ENCODE results near the gene HOXC5. TPM values are rescaled to one million over a fixed set of nuclear protein-coding genes. Genes with fewer than 3 reads are reported as not detected.

HOXC5 gene
- total RNA-seq, 1 experiment from 2014 or later: not detected

DNA sequence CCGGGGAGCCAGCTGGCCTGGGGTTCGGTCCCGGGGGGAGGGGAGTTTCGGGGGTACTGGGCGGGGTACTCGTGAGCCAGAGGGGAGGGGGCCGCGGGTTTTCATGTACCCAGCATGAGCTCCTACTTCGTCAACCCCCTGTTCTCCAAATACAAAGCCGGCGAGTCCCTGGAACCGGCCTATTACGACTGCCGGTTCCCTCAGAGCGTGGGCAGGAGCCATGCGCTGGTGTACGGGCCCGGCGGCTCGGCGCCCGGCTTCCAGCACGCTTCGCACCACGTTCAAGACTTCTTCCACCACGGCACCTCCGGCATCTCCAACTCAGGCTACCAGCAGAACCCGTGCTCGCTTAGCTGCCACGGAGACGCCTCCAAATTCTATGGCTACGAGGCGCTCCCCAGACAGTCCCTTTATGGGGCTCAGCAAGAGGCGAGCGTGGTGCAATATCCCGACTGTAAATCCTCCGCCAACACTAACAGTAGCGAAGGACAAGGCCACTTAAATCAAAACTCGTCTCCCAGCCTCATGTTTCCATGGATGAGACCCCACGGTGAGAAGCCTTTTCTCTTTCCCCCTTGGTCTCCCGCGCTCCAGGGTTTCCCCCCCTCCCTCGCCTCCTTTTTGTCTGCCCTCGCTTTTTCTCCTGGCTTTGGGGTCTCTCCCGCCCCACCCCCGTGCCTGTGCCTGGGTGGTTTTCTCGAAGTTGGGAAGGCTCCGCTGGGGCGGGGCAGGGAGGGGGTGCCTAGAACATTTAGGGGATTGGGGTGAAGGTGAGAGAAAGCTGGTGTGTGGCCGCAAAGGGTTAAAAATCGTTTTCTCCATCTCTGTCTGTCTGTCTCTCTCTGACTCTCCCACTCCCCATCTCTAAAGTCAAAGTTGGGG lies 23.4 kb upstream of the HOXC5 start:
- H4K20me1 ChIP-seq (ENCODE audit: control insufficient read depth, insufficient read depth, insufficient read length): no peaks in the 10 kb centered on the region
- H3K27me3 Mint-ChIP-seq (ENCODE audit: low read depth): peaks cover 100% of the 10 kb centered on the region
- no peak overlapping the region for H3K4ac ChIP-seq (ENCODE audit: low read depth, low read length)
- no peak overlapping the region for H3K18ac ChIP-seq (ENCODE audit: insufficient read length, low read depth, low read length)
- no peak for DNase-seq
- H3K4me1 ChIP-seq (ENCODE audit: insufficient read depth, low read length): no peaks in the 10 kb centered on the region
- H3K4me1 Mint-ChIP-seq: peaks cover 7 to 35% of the 10 kb centered on the region in 2 experiments
- no peak overlapping the region for H2BK5ac ChIP-seq (ENCODE audit: insufficient read length, low read length)
- H3T11ph ChIP-seq (ENCODE audit: low read length): no peak overlapping the region
- no peak overlapping the region for H2BK15ac ChIP-seq (ENCODE audit: low read depth, low read length)
- peak overlapping the region in 1 of 2 experiments; percentile 71; a peak in 3 of 5 replicates for H3K4me3 Mint-ChIP-seq
- no peaks in the 10 kb centered on the region for H3K23me2 ChIP-seq (ENCODE audit: insufficient read length, low read depth, low read length, poor library complexity, severe bottlenecking)
- H3K79me1 ChIP-seq (ENCODE audit: insufficient read depth, low read depth, low read length, poor library complexity, severe bottlenecking): no peaks in the 10 kb centered on the region
- no peak overlapping the region for H3K23ac ChIP-seq (ENCODE audit: insufficient read length, low read depth, low read length)
- no peak overlapping the region for H3K56ac ChIP-seq (ENCODE audit: insufficient read length, low read depth, low read length)
- no peak overlapping the region for H2AK5ac ChIP-seq (ENCODE audit: insufficient read length, low read length)
- no peak overlapping the region for H2BK12ac ChIP-seq (ENCODE audit: insufficient read length, low read depth, low read length)
- H4K5ac ChIP-seq (ENCODE audit: insufficient read length, low read depth, low read length): no peak overlapping the region
- no peak overlapping the region for H2BK120ac ChIP-seq (ENCODE audit: low read depth, low read length, poor library complexity, severe bottlenecking)
- no CpG with 5 or more reads among the region's 51 CpGs for WGBS (ENCODE audit: extremely low coverage, insufficient read length, low lambda C conversion rate)
- TF ChIP-seq, protein P1, sequence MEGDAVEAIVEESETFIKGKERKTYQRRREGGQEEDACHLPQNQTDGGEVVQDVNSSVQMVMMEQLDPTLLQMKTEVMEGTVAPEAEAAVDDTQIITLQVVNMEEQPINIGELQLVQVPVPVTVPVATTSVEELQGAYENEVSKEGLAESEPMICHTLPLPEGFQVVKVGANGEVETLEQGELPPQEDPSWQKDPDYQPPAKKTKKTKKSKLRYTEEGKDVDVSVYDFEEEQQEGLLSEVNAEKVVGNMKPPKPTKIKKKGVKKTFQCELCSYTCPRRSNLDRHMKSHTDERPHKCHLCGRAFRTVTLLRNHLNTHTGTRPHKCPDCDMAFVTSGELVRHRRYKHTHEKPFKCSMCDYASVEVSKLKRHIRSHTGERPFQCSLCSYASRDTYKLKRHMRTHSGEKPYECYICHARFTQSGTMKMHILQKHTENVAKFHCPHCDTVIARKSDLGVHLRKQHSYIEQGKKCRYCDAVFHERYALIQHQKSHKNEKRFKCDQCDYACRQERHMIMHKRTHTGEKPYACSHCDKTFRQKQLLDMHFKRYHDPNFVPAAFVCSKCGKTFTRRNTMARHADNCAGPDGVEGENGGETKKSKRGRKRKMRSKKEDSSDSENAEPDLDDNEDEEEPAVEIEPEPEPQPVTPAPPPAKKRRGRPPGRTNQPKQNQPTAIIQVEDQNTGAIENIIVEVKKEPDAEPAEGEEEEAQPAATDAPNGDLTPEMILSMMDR (conservative IDR thresholded peaks at IDR 0.05): no peak
- no peak overlapping the region for H3K27ac ChIP-seq (ENCODE audit: insufficient read length, low read depth, low read length)
- no peak overlapping the region for H2AFZ ChIP-seq (ENCODE audit: low read length)
- no peaks in the 10 kb centered on the region for H3K79me2 ChIP-seq (ENCODE audit: insufficient read depth, low read length)
- H3K14ac ChIP-seq (ENCODE audit: insufficient read depth, low read length): no peak overlapping the region
- no peak overlapping the region for H3K4me2 ChIP-seq (ENCODE audit: insufficient read depth, insufficient read length, low read length)
- peaks cover 93% of the 10 kb centered on the region for H3K27me3 ChIP-seq (ENCODE audit: insufficient read depth, low read length)
- no peaks in the 10 kb centered on the region for H3K36me3 Mint-ChIP-seq (ENCODE audit: insufficient read depth in 1 of 3, low read depth in 3 of 3)
- no peaks in the 10 kb centered on the region for H3K9me3 ChIP-seq (ENCODE audit: control insufficient read depth, low read depth, low read length)
- no peak overlapping the region for H4K91ac ChIP-seq (ENCODE audit: insufficient read length, low read depth, low read length)
- H3K9ac ChIP-seq (ENCODE audit: extremely low read depth, insufficient read length, low read length): no peak overlapping the region
- no peak overlapping the region for H4K8ac ChIP-seq (replicated peaks; ENCODE audit: insufficient read length, low read depth, low read length)
- H3K27ac Mint-ChIP-seq: no peak overlapping the region
- no peak overlapping the region for H2BK20ac ChIP-seq (ENCODE audit: low read depth, low read length, poor library complexity, severe bottlenecking)
- peaks cover 0 to 2% of the 10 kb centered on the region in 2 experiments; a peak in 2 of 5 replicates for H3K9me3 Mint-ChIP-seq
